Ishikawa (cell line): ENCODE data around the gene CBLB.

Experiments
- CEBPB ChIP-seq: IDR thresholded peaks from 2 replicates; pipeline ENCODE4 v1.6.1; 2012
- CREB1 ChIP-seq: IDR thresholded peaks from 2 replicates; pipeline ENCODE4 v1.6.1; 2012; ENCODE audit warnings: low read depth
- EGR1 ChIP-seq: IDR thresholded peaks from 2 replicates; pipeline ENCODE4 v1.6.1; 2012
- EP300 ChIP-seq: IDR thresholded peaks from 2 replicates; pipeline ENCODE4 v1.6.1; 2012; ENCODE audit warnings: borderline replicate concordance
- FOXM1 ChIP-seq: IDR thresholded peaks from 2 replicates; pipeline ENCODE4 v1.6.1; 2012; ENCODE audit warnings: low read depth, borderline replicate concordance
- MAX ChIP-seq: IDR thresholded peaks from 2 replicates; pipeline ENCODE4 v1.6.1; 2012
- NFIC ChIP-seq: IDR thresholded peaks from 2 replicates; pipeline ENCODE4 v1.6.1; 2012
- RAD21 ChIP-seq: IDR thresholded peaks from 2 replicates; pipeline ENCODE4 v1.6.1; 2012; ENCODE audit warnings: low read depth
- TAF1 ChIP-seq: IDR thresholded peaks from 2 replicates; pipeline ENCODE4 v1.6.1; 2012; ENCODE audit warnings: low read depth, mild to moderate bottlenecking
- TCF12 ChIP-seq: IDR thresholded peaks from 2 replicates; pipeline ENCODE4 v1.6.1; 2012; ENCODE audit warnings: low read depth
- TEAD4 ChIP-seq: IDR thresholded peaks from 2 replicates; pipeline ENCODE4 v1.6.1; 2012
- USF1 ChIP-seq: IDR thresholded peaks from 2 replicates; pipeline ENCODE4 v1.6.1; 2012
- YY1 ChIP-seq: IDR thresholded peaks from 2 replicates; pipeline ENCODE4 v1.6.1; 2012; ENCODE audit warnings: low read depth
- ZBTB7A ChIP-seq: IDR thresholded peaks from 2 replicates; pipeline ENCODE4 v1.6.1; 2012; ENCODE audit warnings: low read depth
- TF ChIP-seq, protein P1 (sequence below): IDR thresholded peaks from 2 replicates; pipeline ENCODE4 v1.6.1; 2012; ENCODE audit warnings: low read depth, mild to moderate bottlenecking

The CBLB gene

GRCh38 chr3:105787453-105787852 is 81.4 kb downstream of the CBLB start:
- TF ChIP-seq USF1, result no peak
- no peak for TF ChIP-seq FOXM1
- TF ChIP-seq ZBTB7A, result no peak
- no peak for TF ChIP-seq MAX
- no peak for TF ChIP-seq NFIC
- TF ChIP-seq CEBPB, result no peak
- TF ChIP-seq TAF1, result no peak
- TF ChIP-seq TEAD4, result no peak
- no peak for TF ChIP-seq RAD21
- TF ChIP-seq, protein P1, sequence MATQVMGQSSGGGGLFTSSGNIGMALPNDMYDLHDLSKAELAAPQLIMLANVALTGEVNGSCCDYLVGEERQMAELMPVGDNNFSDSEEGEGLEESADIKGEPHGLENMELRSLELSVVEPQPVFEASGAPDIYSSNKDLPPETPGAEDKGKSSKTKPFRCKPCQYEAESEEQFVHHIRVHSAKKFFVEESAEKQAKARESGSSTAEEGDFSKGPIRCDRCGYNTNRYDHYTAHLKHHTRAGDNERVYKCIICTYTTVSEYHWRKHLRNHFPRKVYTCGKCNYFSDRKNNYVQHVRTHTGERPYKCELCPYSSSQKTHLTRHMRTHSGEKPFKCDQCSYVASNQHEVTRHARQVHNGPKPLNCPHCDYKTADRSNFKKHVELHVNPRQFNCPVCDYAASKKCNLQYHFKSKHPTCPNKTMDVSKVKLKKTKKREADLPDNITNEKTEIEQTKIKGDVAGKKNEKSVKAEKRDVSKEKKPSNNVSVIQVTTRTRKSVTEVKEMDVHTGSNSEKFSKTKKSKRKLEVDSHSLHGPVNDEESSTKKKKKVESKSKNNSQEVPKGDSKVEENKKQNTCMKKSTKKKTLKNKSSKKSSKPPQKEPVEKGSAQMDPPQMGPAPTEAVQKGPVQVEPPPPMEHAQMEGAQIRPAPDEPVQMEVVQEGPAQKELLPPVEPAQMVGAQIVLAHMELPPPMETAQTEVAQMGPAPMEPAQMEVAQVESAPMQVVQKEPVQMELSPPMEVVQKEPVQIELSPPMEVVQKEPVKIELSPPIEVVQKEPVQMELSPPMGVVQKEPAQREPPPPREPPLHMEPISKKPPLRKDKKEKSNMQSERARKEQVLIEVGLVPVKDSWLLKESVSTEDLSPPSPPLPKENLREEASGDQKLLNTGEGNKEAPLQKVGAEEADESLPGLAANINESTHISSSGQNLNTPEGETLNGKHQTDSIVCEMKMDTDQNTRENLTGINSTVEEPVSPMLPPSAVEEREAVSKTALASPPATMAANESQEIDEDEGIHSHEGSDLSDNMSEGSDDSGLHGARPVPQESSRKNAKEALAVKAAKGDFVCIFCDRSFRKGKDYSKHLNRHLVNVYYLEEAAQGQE, result no peak
- no peak for TF ChIP-seq EP300
- no peak for TF ChIP-seq CREB1
- TF ChIP-seq TCF12, result no peak
- no peak for TF ChIP-seq YY1
- no peak for TF ChIP-seq EGR1

GRCh38 chr3:105786990-105787389 is 81.8 kb downstream of the CBLB start:
- TF ChIP-seq, protein P1, result no peak
- TF ChIP-seq FOXM1, result no peak
- TF ChIP-seq TAF1, result no peak

GRCh38 chr3:105786241-105786640 is 82.6 kb downstream of the CBLB start:
- TF ChIP-seq RAD21 (no peak), USF1 (no peak), MAX (no peak), TEAD4 (no peak), YY1 (no peak), FOXM1 (no peak), TAF1 (no peak), NFIC (no peak), CREB1 (no peak), TCF12 (no peak), ZBTB7A (no peak), CEBPB (no peak), EP300 (no peak), EGR1 (no peak)
- TF ChIP-seq, protein P1, result no peak

GRCh38 chr3:105785803-105786202 is 83.0 kb downstream of the CBLB start:
- TF ChIP-seq YY1 (no peak), ZBTB7A (no peak), USF1 (no peak), FOXM1 (no peak), CREB1 (no peak), TEAD4 (no peak), RAD21 (no peak), TCF12 (no peak)

- TF ChIP-seq TCF12 (no peak), USF1 (no peak), RAD21 (no peak), TEAD4 (no peak), CREB1 (no peak), MAX (no peak), YY1 (no peak), EP300 (no peak), FOXM1 (no peak), ZBTB7A (no peak), CEBPB (no peak), NFIC (no peak), EGR1 (no peak)
Observed at GRCh38 chr3:105783631-105784030, 85.2 kb downstream of the CBLB start.
